B cell (primary cell): ENCODE results near the gene TMEM69. TPM values are rescaled to one million over a fixed set of nuclear protein-coding genes. Genes with fewer than 3 reads are reported as not detected.
"Not testable (repeated sequence)": the region's sequence is repeated elsewhere in the genome, so short reads cannot be mapped to it uniquely, and the experiment has no call there.

ENCODE experiments used
- ATAC-seq: fragments of 200-7000 bp; cut with Tn5 transposase; one replicate; pipeline ENCODE4 v1.10.0; 2021; ENCODE audit warnings: low read depth, mild to moderate bottlenecking, moderate number of reproducible peaks, moderate library complexity
- CTCF ChIA-PET: fragments of 350-600 bp; sonication (Branson Sonifier 250); formaldehyde crosslinking; loops from one replicate; lab custom pipeline; 2021; ENCODE audit warnings: antibody characterized with exemption, inconsistent platforms; lab: Charles Lee
- POLR2A ChIA-PET: fragments of 350-600 bp; sonication (Branson Sonifier 250); formaldehyde crosslinking; loops from one replicate; lab custom pipeline; 2021; ENCODE audit warnings: antibody characterized with exemption; lab: Charles Lee
- DNase-seq: peaks from one replicate; pipeline ENCODE4 v3.0.0; 2013
- H2AFZ ChIP-seq: 2 replicates; pipeline ENCODE4 v1.6.1; 2012; ENCODE audit warnings: mild to moderate bottlenecking, low read depth, low read length; ENCODE audit not compliant: insufficient read depth, poor library complexity, severe bottlenecking
- H3K27ac ChIP-seq, 2 donors: 1 replicate in 1 of 2; 2 replicates in 1 of 2; pipeline ENCODE4 v1.5.1; 2012 to 2013; ENCODE audit warnings: low read length in 2 of 2, mild to moderate bottlenecking in 2 of 2, moderate library complexity in 1 of 2
- H3K27me3 ChIP-seq, 4 experiments: fragments of 200-600 bp in 1 of 4; sonication (generic) in 1 of 4; replicated peaks in 1 of 4; 1 replicate in 2 of 4; 2 replicates in 2 of 4; pipeline versions ENCODE4 v1.6.1 to v1.7.0; 2013 to 2016; ENCODE audit warnings: low read length in 3 of 4, mild to moderate bottlenecking in 2 of 4, mixed read lengths in 1 of 4, moderate library complexity in 1 of 4; ENCODE audit not compliant: insufficient read depth in 4 of 4, control insufficient read depth in 3 of 4; ENCODE audit errors: control extremely low read depth in 1 of 4
- H3K36me3 ChIP-seq, 2 experiments: replicated peaks in 1 of 2; 1 replicate in 1 of 2; 2 replicates in 1 of 2; pipeline versions ENCODE4 v1.6.1 to v1.7.1; 2013; ENCODE audit warnings: low read length in 1 of 2; ENCODE audit not compliant: insufficient read depth in 2 of 2, control insufficient read depth in 1 of 2; ENCODE audit errors: control extremely low read depth in 1 of 2, extremely low read depth in 1 of 2
- H3K4me1 ChIP-seq, 2 donors: fragments of 200-600 bp in 1 of 2; sonication (generic) in 1 of 2; 1 replicate in 1 of 2; 2 replicates in 1 of 2; pipeline versions ENCODE4 v1.5.1 to v1.6.1; 2013 to 2017; ENCODE audit warnings: low read length in 2 of 2; ENCODE audit not compliant: control insufficient read depth in 2 of 2, insufficient read depth in 2 of 2
- H3K4me2 ChIP-seq: replicated peaks from 2 replicates; pipeline ENCODE3; 2012; ENCODE audit warnings: mild to moderate bottlenecking, low read depth, low read length; ENCODE audit not compliant: poor library complexity, severe bottlenecking
- H3K4me3 ChIP-seq, 5 experiments: fragments of 200-600 bp in 1 of 5; sonication (generic) in 1 of 5; 1 replicate in 3 of 5; 2 replicates in 2 of 5; pipeline versions ENCODE4 v1.5.1 to v1.7.0; 2011 to 2016; ENCODE audit warnings: low read length in 4 of 5, mild to moderate bottlenecking in 4 of 5, low read depth in 2 of 5, control low read depth in 1 of 5, moderate library complexity in 1 of 5; ENCODE audit not compliant: insufficient read depth in 1 of 5; ENCODE audit errors: control extremely low read depth in 1 of 5, extremely low read depth in 1 of 5
- H3K79me2 ChIP-seq: fragments of 200-600 bp; sonication (generic); one replicate; pipeline ENCODE4 v1.6.0; 2016; ENCODE audit warnings: low read length; ENCODE audit not compliant: control insufficient read depth, insufficient read depth
- H3K9ac ChIP-seq: fragments of 200-600 bp; sonication (generic); 2 replicates; pipeline ENCODE4 v1.6.1; 2017; ENCODE audit warnings: mild to moderate bottlenecking, low read length, moderate library complexity
- H3K9me3 ChIP-seq, 3 donors: one replicate each; pipeline versions ENCODE4 v1.6.1 to v1.7.1; 2013; ENCODE audit warnings: low read length in 2 of 3; ENCODE audit not compliant: control insufficient read depth in 2 of 3, insufficient read depth in 1 of 3; ENCODE audit errors: control extremely low read depth in 1 of 3
- H4K20me1 ChIP-seq: 2 replicates; pipeline ENCODE4 v1.6.0; 2012; ENCODE audit warnings: mild to moderate bottlenecking, low read length; ENCODE audit not compliant: insufficient read depth, control insufficient read depth, poor library complexity, severe bottlenecking
- H3K27ac Mint-ChIP-seq: one replicate; pipeline ENCODE4 v1.8.0; 2021; ENCODE audit warnings: mixed read lengths
- H3K27me3 Mint-ChIP-seq: one replicate; pipeline ENCODE4 v1.8.0; 2021; ENCODE audit warnings: mixed read lengths
- H3K4me1 Mint-ChIP-seq: one replicate; pipeline ENCODE4 v1.8.0; 2021; ENCODE audit warnings: mixed read lengths
- H3K4me3 Mint-ChIP-seq: one replicate; pipeline ENCODE4 v1.8.0; 2021; ENCODE audit warnings: mixed read lengths
- H3K9me3 Mint-ChIP-seq: one replicate; pipeline ENCODE4 v1.8.0; 2022; ENCODE audit warnings: mixed read lengths; ENCODE audit not compliant: insufficient read depth
- CTCF ChIP-seq: fragments of 200-600 bp; IDR thresholded peaks from one replicate; pipeline ENCODE4 v1.8.0; 2022; ENCODE audit warnings: antibody characterized with exemption, mild to moderate bottlenecking
- EZH2 ChIP-seq: IDR thresholded peaks from 2 replicates; pipeline ENCODE4 v1.6.1; 2012; ENCODE audit warnings: borderline replicate concordance, low read depth, mild to moderate bottlenecking, moderate library complexity, low read length; ENCODE audit not compliant: insufficient read depth, poor library complexity, severe bottlenecking
- WGBS: methylation state at CpG from one replicate; pipeline ENCODE4 v1.1.5; 2013; ENCODE audit warnings: missing lambda C conversion rate; ENCODE audit not compliant: insufficient coverage; 5-methylcytosine and 5-hydroxymethylcytosine counted together
- intact Hi-C: fragments of 100-400 bp; cut with micrococcal nuclease; formaldehyde crosslinking; loops from one replicate; pipeline ENCODE4 v1.10.0; 2022
- polyA plus RNA-seq: library from polyadenylated mRNA; depleted of rRNA; stranded (reverse); fragments of >200 nt; gene quantifications from 2 replicates; pipeline ENCODE4 v1.2.3, GENCODE V29; 2012
- total RNA-seq, 2 donors: library from RNA; stranded (reverse); fragments of 120-200 nt in 1 of 2; gene quantifications; 1 replicate in 1 of 2; 2 replicates in 1 of 2; pipeline versions ENCODE4 v1.2.3 to v1.2.4, GENCODE V29; 2013 to 2022

Gene TMEM69
- total and polyA plus RNA-seq, 2 donors (not counting 1 experiment from before 2014, with no cell fraction given), result 21.8 to 34.2 TPM

DNA sequence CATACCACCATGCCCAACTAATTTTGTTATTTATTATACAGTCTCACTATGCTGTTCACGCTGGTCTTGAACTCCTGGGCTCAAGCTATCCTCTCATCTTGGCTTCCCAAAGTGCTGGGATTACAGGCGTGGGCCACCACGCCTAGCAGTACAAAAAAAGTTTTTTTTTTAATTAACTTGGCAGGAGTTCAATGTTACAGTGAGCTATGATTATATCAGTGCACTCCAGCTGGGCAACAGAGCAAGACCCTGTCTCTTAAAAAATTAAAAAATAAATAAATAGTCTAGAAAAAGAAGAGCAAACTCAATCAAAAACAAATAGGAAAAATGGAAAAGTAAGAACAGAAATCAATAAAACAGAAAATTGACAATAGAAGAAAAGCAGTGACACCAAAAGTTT, 25.7 kb downstream of the TMEM69 start:
- ATAC-seq (no peak), DNase-seq (no peak)
- Histone ChIP-seq H3K79me2 (no peaks in the 10 kb centered on the region), H3K27me3 (no peaks in the 10 kb centered on the region), H3K4me3 (no peak overlapping the region), H3K27ac (no peak overlapping the region), H3K4me1 (no peaks in the 10 kb centered on the region), H3K9ac (no peak overlapping the region), H4K20me1 (no peaks in the 10 kb centered on the region), H3K36me3 (peaks cover 3 to 20% of the 10 kb centered on the region in 2 experiments), H2AFZ (no peak overlapping the region), H3K9me3 (peaks cover 0 to 4% (median 0%) of the 10 kb centered on the region in 3 donors), H3K4me2 (no peak overlapping the region)
- no peaks in the 10 kb centered on the region for H3K4me1 Mint-ChIP-seq
- intact Hi-C loops, result no loop called here
- TF ChIP-seq CTCF (no peak), EZH2 (no peak)
- WGBS, result 100% methylated on average over 2 of the region's 3 CpGs
- H3K9me3 Mint-ChIP-seq, result no peaks in the 10 kb centered on the region
- POLR2A ChIA-PET, result no interaction called here
- CTCF ChIA-PET, result no interaction called here
- no peak overlapping the region for H3K27ac Mint-ChIP-seq
- no peak overlapping the region for H3K4me3 Mint-ChIP-seq
- no peaks in the 10 kb centered on the region for H3K27me3 Mint-ChIP-seq

DNA sequence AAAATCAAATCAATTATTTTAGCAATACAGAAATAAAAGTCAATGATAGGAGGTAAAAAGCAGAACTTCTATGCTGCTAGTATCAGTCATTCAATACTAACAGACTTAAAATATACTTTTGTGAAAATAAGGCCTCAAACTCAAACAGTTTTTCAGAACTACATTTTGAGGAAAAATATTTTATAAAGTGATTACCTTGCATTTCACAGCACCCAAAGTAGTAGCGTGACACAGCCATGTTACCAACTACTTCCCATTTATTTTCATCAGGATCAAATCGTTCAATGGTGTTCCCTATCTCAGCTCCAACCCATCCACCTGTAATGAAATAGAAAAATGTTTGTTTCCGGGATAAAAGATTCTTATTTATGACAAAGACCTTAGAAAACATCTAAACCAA, 28.7 kb downstream of the TMEM69 start:
- H3K4me1 ChIP-seq, result no peaks in the 10 kb centered on the region
- H3K27me3 Mint-ChIP-seq, result no peaks in the 10 kb centered on the region
- intact Hi-C loops, result no loop called here
- no peak overlapping the region for H3K4me3 Mint-ChIP-seq
- no CpG with 5 or more reads among the region's 3 CpGs for whole genome bisulfite sequencing
- H3K27ac Mint-ChIP-seq, result no peak overlapping the region
- no peak overlapping the region for H3K4me3 ChIP-seq
- POLR2A ChIA-PET, result no interaction called here
- no peak overlapping the region for H3K27ac ChIP-seq
- no peak overlapping the region for H3K9ac ChIP-seq
- no peaks in the 10 kb centered on the region for H3K27me3 ChIP-seq
- CTCF ChIA-PET, result interaction anchor here (0.7 kb wide), 1 partner anchor 352 kb away, joined by 3 read pairs; no protein-coding TSS in a partner anchor
- no peaks in the 10 kb centered on the region for H4K20me1 ChIP-seq
- no peaks in the 10 kb centered on the region for H3K9me3 Mint-ChIP-seq
- DNase-seq, result no peak
- TF ChIP-seq EZH2 (no peak), CTCF (no peak)
- no peaks in the 10 kb centered on the region for H3K79me2 ChIP-seq
- H3K4me1 Mint-ChIP-seq, result no peaks in the 10 kb centered on the region
- ATAC-seq, result no peak
- H2AFZ ChIP-seq, result no peak overlapping the region
- no peak overlapping the region for H3K4me2 ChIP-seq
- H3K9me3 ChIP-seq, result no peaks in the 10 kb centered on the region
- H3K36me3 ChIP-seq, result peaks cover 3 to 13% of the 10 kb centered on the region in 2 experiments

DNA sequence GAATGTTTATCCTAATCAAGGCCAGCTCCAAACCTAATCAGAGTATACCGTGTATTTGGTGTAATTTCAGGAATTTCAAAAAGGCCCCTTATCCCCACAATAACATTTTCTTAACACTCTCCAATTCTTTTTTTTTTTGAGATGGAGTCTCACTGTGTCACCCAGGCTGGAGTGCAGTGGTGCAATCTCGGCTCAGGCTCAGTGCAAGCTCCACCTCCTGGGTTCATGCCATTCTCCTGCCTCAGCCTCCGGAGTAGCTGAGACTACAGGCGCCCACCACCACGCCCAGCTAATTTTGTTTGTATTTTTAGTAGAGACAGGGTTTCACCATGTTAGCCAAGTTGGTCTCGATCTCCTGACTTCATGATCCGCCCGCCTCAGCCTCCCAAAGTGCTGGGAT, 29.4 kb downstream of the TMEM69 start:
- H3K4me1 Mint-ChIP-seq, H3K79me2 ChIP-seq, ATAC-seq, H3K9ac ChIP-seq, intact Hi-C loops, H2AFZ ChIP-seq, H3K4me3 Mint-ChIP-seq, H3K27ac ChIP-seq, H3K27me3 ChIP-seq, H3K27me3 Mint-ChIP-seq, H4K20me1 ChIP-seq, H3K4me2 ChIP-seq, DNase-seq, H3K4me3 ChIP-seq, POLR2A ChIA-PET, H3K27ac Mint-ChIP-seq, H3K9me3 ChIP-seq, H3K9me3 Mint-ChIP-seq, H3K4me1 ChIP-seq: not testable (repeated sequence)
- CTCF ChIA-PET, result interaction anchor here (0.7 kb wide), 1 partner anchor 196 kb away, joined by 3 read pairs; no protein-coding TSS in a partner anchor
- H3K36me3 ChIP-seq, result peaks cover 3 to 13% of the 10 kb centered on the region in 2 experiments
- 100% methylated on average over 6 of the region's 8 CpGs for WGBS
